ENCODE measurements around the gene NOL3. TPM values are rescaled to one million over a fixed set of nuclear protein-coding genes. Genes with fewer than 3 reads are reported as not detected.

Gene NOL3
- total and polyA plus RNA-seq, 4 donors, result 3.0 to 18.0 (median 10.7) TPM

GRCh38 chr16:67210069-67210937 lies 40.0 kb downstream of the NOL3 start (continued):
- TF ChIP-seq CTCF (IDR thresholded peaks at IDR 0.05; ENCODE audit: low read depth, low read length, missing input control) (peak; percentile 8), NR2F2 (IDR thresholded peaks at IDR 0.05) (peak; percentile 75), YY1 (IDR thresholded peaks at IDR 0.05) (no peak), RXRA (IDR thresholded peaks at IDR 0.05) (peak; percentile 85 to 90), FOXA2 (IDR thresholded peaks at IDR 0.05) (no peak)

GRCh38 chr16:67211674-67212073 lies 41.3 kb downstream of the NOL3 start:
- Histone ChIP-seq H3K36me3 (ENCODE audit: control insufficient read depth in 4 of 4, insufficient read depth in 3 of 4, low read depth in 1 of 4, low read length in 3 of 4) (no peaks in the 10 kb centered on the region), H3K4me3 (ENCODE audit: low read depth in 1 of 3, low read length in 3 of 3) (no peak overlapping the region), H3K9ac (ENCODE audit: low read depth in 1 of 2, low read length in 2 of 2) (no peak overlapping the region), H3K4me1 (ENCODE audit: control insufficient read depth in 4 of 4, insufficient read depth in 4 of 4, low read length in 3 of 4) (peaks cover 16 to 40% (median 35%) of the 10 kb centered on the region in 4 donors), H3K27ac (ENCODE audit: low read depth in 1 of 2, low read length in 2 of 2) (no peak overlapping the region), H3K27me3 (ENCODE audit: control insufficient read depth in 4 of 4, insufficient read depth in 4 of 4, low read length in 3 of 4) (no peaks in the 10 kb centered on the region), H3K9me3 (ENCODE audit: control insufficient read depth in 4 of 4, low read length in 3 of 4) (no peaks in the 10 kb centered on the region)
- WGBS, result 95% methylated on average over 7 of the region's 7 CpGs
- no peak for DNase-seq (ENCODE audit: low spot score)
- TF ChIP-seq YY1 (IDR thresholded peaks at IDR 0.05), result no peak
- TF ChIP-seq REST (IDR thresholded peaks at IDR 0.05), result no peak
- TF ChIP-seq JUND (IDR thresholded peaks at IDR 0.05), result no peak
- no peak for TF ChIP-seq RAD21 (IDR thresholded peaks at IDR 0.05)
- TF ChIP-seq GABPA (IDR thresholded peaks at IDR 0.05 in 1 of 2, conservative IDR thresholded peaks at IDR 0.05 in 1 of 2), result no peak
- TF ChIP-seq RXRA (IDR thresholded peaks at IDR 0.05), result no peak
- no peak for TF ChIP-seq FOXA2 (IDR thresholded peaks at IDR 0.05)
- no peak for TF ChIP-seq EGR1 (IDR thresholded peaks at IDR 0.05; ENCODE audit: low read depth in 2 of 2)
- no peak for TF ChIP-seq MAX (IDR thresholded peaks at IDR 0.05)
- TF ChIP-seq NR2F2 (IDR thresholded peaks at IDR 0.05), result no peak
- no peak for TF ChIP-seq HNF4A (conservative IDR thresholded peaks at IDR 0.05)
- no peak for TF ChIP-seq CTCF (IDR thresholded peaks at IDR 0.05; ENCODE audit: low read depth, low read length, missing input control)
- TF ChIP-seq ATF3 (IDR thresholded peaks at IDR 0.05), result no peak

Measured in liver (tissue), 9 donors.